Testis (tissue), 5 donors: ENCODE results near the gene ZNF48. TPM values are rescaled to one million over a fixed set of nuclear protein-coding genes. Genes with fewer than 3 reads are reported as not detected.

Experiments used
- DNase-seq: peaks from one replicate; pipeline ENCODE4 v3.0.0-alpha.2; 2019
- H3K27ac ChIP-seq, 2 donors: fragments of 200-600 bp; sonication (generic); one replicate each; pipeline ENCODE4 v1.5.1; 2019
- H3K27me3 ChIP-seq: fragments of 200-600 bp; sonication (generic); one replicate; pipeline ENCODE4 v1.5.1; 2019
- H3K36me3 ChIP-seq: fragments of 200-600 bp; sonication (generic); one replicate; pipeline ENCODE4 v1.5.1; 2017; ENCODE audit warnings: low read depth; ENCODE audit errors: missing control alignments
- H3K4me1 ChIP-seq: fragments of 200-600 bp; sonication (generic); one replicate; pipeline ENCODE4 v1.5.1; 2019
- H3K4me3 ChIP-seq, 2 donors: fragments of 200-600 bp; sonication (generic); one replicate each; pipeline ENCODE4 v1.5.1; 2017 to 2019
- H3K9me3 ChIP-seq: fragments of 200-600 bp; sonication (generic); one replicate; pipeline ENCODE4 v1.5.1; 2017
- CTCF ChIP-seq, 3 experiments: fragments of 450-650 bp in 2 of 3; fragments of 200-600 bp in 1 of 3; sonication (generic) in 1 of 3; IDR thresholded peaks; one replicate each; pipeline ENCODE4 v1.5.1; 2016 to 2019; ENCODE audit warnings: antibody characterized with exemption in 3 of 3, mild to moderate bottlenecking in 2 of 3, moderate library complexity in 1 of 3
- POLR2A ChIP-seq: fragments of 450-650 bp; IDR thresholded peaks from one replicate; pipeline ENCODE4 v1.6.1; 2017; ENCODE audit warnings: antibody characterized with exemption, mild to moderate bottlenecking, moderate library complexity
- WGBS, 2 donors: methylation state at CpG; one replicate each; pipeline ENCODE4 v1.1.5; 2018; 5-methylcytosine and 5-hydroxymethylcytosine counted together
- intact Hi-C: fragments of 100-400 bp; cut with DNase I; formaldehyde crosslinking; loops from one replicate; pipeline ENCODE4 v1.15.1; 2023; ENCODE audit warnings: low total_unique reads
- long read RNA-seq, 2 donors: transcript quantifications; one replicate each; lab custom pipeline, GENCODE V29; 2026
- polyA plus RNA-seq: library from polyadenylated mRNA; stranded (reverse); fragments of 350-450 nt; fragmentation: Illumina TruSeq; extraction: RNeasy Lipid Tissue Mini Kit (QIAGEN cat#74804); gene quantifications from one replicate; pipeline ENCODE4 v1.2.3, GENCODE V29; 2014; ENCODE audit warnings: low read depth, low replicate concordance; ENCODE audit not compliant: insufficient read depth
- total RNA-seq, 2 donors: library from RNA; depleted of rRNA; stranded (reverse); fragments of >200 nt; gene quantifications; one replicate each; pipeline ENCODE4 v1.2.3, GENCODE V29; 2016

ZNF48 gene
- total RNA-seq = 1 to 10 TPM; 6.5 to 9.0 TPM
- polyA plus RNA-seq = 6.3 TPM
- long read RNA-seq, donor 1, partial matches to known transcripts = 0 of 1 reads
- long read RNA-seq, donor 1, other reads (novel, unspliced or antisense) = 0 of 1 reads
- long read RNA-seq, donor 2, partial matches to known transcripts = 0 of 4 reads
- long read RNA-seq, donor 2, other reads (novel, unspliced or antisense) = 0 of 4 reads

GRCh38 chr16:30395155-30395991 lies at the start of gene ZNF48:
Gene ZNF48 (plus strand): TSS chr16:30395420. CDS start chr16:30395795, 375 bp downstream.
- no peak for TF ChIP-seq POLR2A
- peak; percentile 6 to 23 (median 15) for TF ChIP-seq CTCF (IDR thresholded peaks at IDR 0.05)
- Histone ChIP-seq H3K27me3 (no peaks in the 10 kb centered on the region), H3K4me1 (peaks cover 6% of the 10 kb centered on the region), H3K9me3 (no peaks in the 10 kb centered on the region), H3K4me3 (peak within 1 kb of the TSS; percentile 63 to 85), H3K27ac (peak within 1 kb of the TSS; percentile 53 to 85), H3K36me3 (no peaks in the 10 kb centered on the region)
- intact Hi-C loops = no loop called here
- DNase-seq = peak; percentile 91
- WGBS, 2 donors = 0 to 1% methylated on average over 8 to 36 of the region's 103 CpGs

- H3K36me3 ChIP-seq = no peaks in the 10 kb centered on the region
- no peaks in the 10 kb centered on the region for H3K4me1 ChIP-seq
- TF ChIP-seq CTCF (IDR thresholded peaks at IDR 0.05) (no peak), POLR2A (no peak)
- intact Hi-C loops = no loop called here
- no peak for DNase-seq
- no peak overlapping the region for H3K27ac ChIP-seq
- WGBS, 2 donors = 95 to 98% methylated on average over 3 of the region's 3 CpGs
- no peaks in the 10 kb centered on the region for H3K9me3 ChIP-seq
- no peak overlapping the region for H3K4me3 ChIP-seq
- H3K27me3 ChIP-seq = no peaks in the 10 kb centered on the region
Observed at GRCh38 chr16:30346286-30346685, 48.9 kb upstream of the ZNF48 start.

GRCh38 chr16:30348113-30348512 lies 47.1 kb upstream of the ZNF48 start:
- TF ChIP-seq POLR2A (no peak), CTCF (IDR thresholded peaks at IDR 0.05) (no peak)
- DNase-seq = no peak
- Histone ChIP-seq H3K4me1 (peaks cover 16% of the 10 kb centered on the region), H3K27ac (no peak overlapping the region), H3K9me3 (no peaks in the 10 kb centered on the region), H3K4me3 (no peak overlapping the region), H3K27me3 (no peaks in the 10 kb centered on the region), H3K36me3 (no peaks in the 10 kb centered on the region)
- 92 to 96% methylated on average over 8 of the region's 8 CpGs for WGBS, 2 donors
- intact Hi-C loops = no loop called here

GRCh38 chr16:30348929-30349328 lies 46.3 kb upstream of the ZNF48 start:
- Histone ChIP-seq H3K27me3 (no peaks in the 10 kb centered on the region), H3K27ac (no peak overlapping the region), H3K36me3 (no peaks in the 10 kb centered on the region), H3K9me3 (no peaks in the 10 kb centered on the region), H3K4me1 (peaks cover 17% of the 10 kb centered on the region), H3K4me3 (no peak overlapping the region)
- intact Hi-C loops = no loop called here
- no peak for TF ChIP-seq CTCF (IDR thresholded peaks at IDR 0.05)
- no peak for DNase-seq
- WGBS, 2 donors = 87 to 97% methylated on average over 7 of the region's 7 CpGs
